ENCODE measurements around the gene FLT4.

The FLT4 gene

DNA sequence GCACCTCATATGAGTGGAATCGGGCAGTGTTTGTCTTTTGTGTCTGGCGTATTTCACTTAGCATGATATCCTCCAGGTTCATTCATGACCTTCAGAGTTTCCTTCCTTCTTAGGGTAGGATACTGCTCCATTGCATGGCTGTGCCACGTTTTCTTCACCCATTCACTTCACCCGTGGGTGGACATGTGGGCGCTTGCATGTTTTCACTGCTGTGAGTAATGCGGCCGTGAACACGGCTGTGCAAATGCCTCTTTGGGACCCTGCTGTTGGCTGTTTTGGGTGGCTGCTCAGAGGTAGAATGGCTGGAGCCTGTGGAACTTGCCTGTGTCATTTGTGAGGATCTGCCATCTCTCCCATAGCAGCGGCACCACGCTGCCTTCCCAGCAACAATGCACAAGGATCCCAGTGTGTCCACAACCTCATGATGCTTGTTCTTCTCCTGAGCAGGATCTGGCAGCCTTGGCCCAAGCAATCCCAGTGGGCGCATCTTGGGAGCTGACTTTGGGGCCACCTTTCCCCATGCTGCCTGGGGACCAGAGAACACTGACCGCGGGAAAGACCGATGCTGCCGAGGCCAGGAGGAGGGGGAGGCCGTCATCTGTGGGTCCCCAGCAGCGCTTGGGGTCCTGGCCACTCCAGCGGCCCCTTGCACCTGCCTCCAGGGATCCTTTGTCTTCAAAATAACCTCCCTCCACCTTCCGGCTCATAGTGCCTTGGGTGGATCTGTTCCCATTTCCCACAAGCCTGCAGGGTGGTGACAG, 55.8 kb downstream of the FLT4 start:
- Histone ChIP-seq H3K36me3 (ENCODE audit: control insufficient read depth in 2 of 2, insufficient read depth in 2 of 2, low read length in 2 of 2) (no peaks in the 10 kb centered on the region), H3K27me3 (ENCODE audit: control insufficient read depth in 2 of 2, insufficient read depth in 2 of 2, low read length in 2 of 2) (peaks cover 10 to 11% of the 10 kb centered on the region in 2 donors), H3K27ac (ENCODE audit: low read depth in 2 of 2, low read length in 2 of 2) (no peak overlapping the region), H3K9me3 (ENCODE audit: control insufficient read depth in 2 of 2, low read length in 2 of 2) (no peaks in the 10 kb centered on the region), H3K4me1 (ENCODE audit: control insufficient read depth in 2 of 2, insufficient read depth in 2 of 2, low read length in 2 of 2) (no peaks in the 10 kb centered on the region), H3K4me3 (ENCODE audit: low read length in 2 of 2) (no peak overlapping the region), H3K9ac (ENCODE audit: low read depth in 1 of 2, low read length in 2 of 2) (no peak overlapping the region)

DNA sequence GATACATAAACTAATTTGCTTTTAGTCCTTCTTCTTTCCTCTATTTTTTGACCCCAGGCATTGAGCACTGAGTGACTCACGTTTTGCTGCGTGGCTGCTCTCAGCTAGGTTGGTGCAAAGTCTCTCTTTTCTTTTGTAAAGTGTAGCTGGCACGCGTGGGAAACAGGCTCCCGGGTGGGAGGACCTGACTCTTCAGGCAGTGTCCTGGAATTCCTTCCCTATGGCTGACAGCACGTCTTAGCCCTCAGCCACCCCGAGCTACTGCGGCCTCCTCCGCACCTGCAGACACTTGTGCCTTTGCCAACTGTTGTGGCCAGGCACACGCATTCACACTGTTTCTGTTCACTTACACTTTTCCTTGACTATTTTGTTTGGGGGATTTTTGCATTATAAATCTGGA, 57.2 kb downstream of the FLT4 start:
- Histone ChIP-seq H3K4me1 (ENCODE audit: control insufficient read depth in 2 of 2, insufficient read depth in 2 of 2, low read length in 2 of 2) (no peaks in the 10 kb centered on the region), H3K27me3 (ENCODE audit: control insufficient read depth in 2 of 2, insufficient read depth in 2 of 2, low read length in 2 of 2) (peaks cover 10 to 11% of the 10 kb centered on the region in 2 donors), H3K9ac (ENCODE audit: low read depth in 1 of 2, low read length in 2 of 2) (no peak overlapping the region)

DNA sequence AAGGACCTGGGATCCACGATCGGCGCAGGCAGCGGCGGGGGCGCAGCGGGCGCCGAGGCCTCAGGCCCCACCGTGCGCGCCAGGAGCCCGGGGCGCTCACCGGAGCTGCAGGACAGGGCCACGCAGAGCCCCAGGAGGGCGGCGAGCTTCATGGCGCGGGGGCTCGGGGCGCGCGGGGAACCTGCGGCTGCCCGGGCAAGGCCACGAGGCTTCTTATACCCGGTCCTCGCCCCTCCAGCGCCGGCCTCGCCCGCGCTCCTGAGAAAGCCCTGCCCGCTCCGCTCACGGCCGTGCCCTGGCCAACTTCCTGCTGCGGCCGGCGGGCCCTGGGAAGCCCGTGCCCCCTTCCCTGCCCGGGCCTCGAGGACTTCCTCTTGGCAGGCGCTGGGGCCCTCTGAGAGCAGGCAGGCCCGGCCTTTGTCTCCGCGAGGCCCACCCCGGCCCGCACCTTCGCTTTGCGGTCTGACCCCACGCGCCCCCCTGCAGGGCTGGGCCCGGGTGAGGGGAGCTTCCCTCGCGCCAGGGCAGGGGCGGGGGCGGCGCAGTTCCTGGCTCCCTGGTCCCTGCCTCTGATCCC, 58.0 kb downstream of the FLT4 start, which contains the start of gene SCGB3A1:
TSS of gene SCGB3A1 (minus strand) at position 189 of the 577 bp plus-strand sequence. CDS start at position 152, 37 bp downstream.
- no peaks in the 10 kb centered on the region for H3K9me3 ChIP-seq (ENCODE audit: control insufficient read depth in 2 of 2, low read length in 2 of 2)
- H3K27ac ChIP-seq (ENCODE audit: low read depth in 2 of 2, low read length in 2 of 2), result no peak within 1 kb of the TSS
- no peak within 1 kb of the TSS for H3K9ac ChIP-seq (ENCODE audit: low read depth in 1 of 2, low read length in 2 of 2)
- H3K4me1 ChIP-seq (ENCODE audit: control insufficient read depth in 2 of 2, insufficient read depth in 2 of 2, low read length in 2 of 2), result no peaks in the 10 kb centered on the region
- H3K27me3 ChIP-seq (ENCODE audit: control insufficient read depth in 2 of 2, insufficient read depth in 2 of 2, low read length in 2 of 2), result peaks cover 10 to 11% of the 10 kb centered on the region in 2 donors
- H3K36me3 ChIP-seq (ENCODE audit: control insufficient read depth in 2 of 2, insufficient read depth in 2 of 2, low read length in 2 of 2), result no peaks in the 10 kb centered on the region
- H3K4me3 ChIP-seq (ENCODE audit: low read length in 2 of 2), result no peak within 1 kb of the TSS

More for the DNA sequence above, 57.2 kb downstream of the FLT4 start:
- no peak overlapping the region for H3K27ac ChIP-seq (ENCODE audit: low read depth in 2 of 2, low read length in 2 of 2)
- no peaks in the 10 kb centered on the region for H3K36me3 ChIP-seq (ENCODE audit: control insufficient read depth in 2 of 2, insufficient read depth in 2 of 2, low read length in 2 of 2)
- H3K4me3 ChIP-seq (ENCODE audit: low read length in 2 of 2), result no peak overlapping the region
- H3K9me3 ChIP-seq (ENCODE audit: control insufficient read depth in 2 of 2, low read length in 2 of 2), result no peaks in the 10 kb centered on the region

DNA sequence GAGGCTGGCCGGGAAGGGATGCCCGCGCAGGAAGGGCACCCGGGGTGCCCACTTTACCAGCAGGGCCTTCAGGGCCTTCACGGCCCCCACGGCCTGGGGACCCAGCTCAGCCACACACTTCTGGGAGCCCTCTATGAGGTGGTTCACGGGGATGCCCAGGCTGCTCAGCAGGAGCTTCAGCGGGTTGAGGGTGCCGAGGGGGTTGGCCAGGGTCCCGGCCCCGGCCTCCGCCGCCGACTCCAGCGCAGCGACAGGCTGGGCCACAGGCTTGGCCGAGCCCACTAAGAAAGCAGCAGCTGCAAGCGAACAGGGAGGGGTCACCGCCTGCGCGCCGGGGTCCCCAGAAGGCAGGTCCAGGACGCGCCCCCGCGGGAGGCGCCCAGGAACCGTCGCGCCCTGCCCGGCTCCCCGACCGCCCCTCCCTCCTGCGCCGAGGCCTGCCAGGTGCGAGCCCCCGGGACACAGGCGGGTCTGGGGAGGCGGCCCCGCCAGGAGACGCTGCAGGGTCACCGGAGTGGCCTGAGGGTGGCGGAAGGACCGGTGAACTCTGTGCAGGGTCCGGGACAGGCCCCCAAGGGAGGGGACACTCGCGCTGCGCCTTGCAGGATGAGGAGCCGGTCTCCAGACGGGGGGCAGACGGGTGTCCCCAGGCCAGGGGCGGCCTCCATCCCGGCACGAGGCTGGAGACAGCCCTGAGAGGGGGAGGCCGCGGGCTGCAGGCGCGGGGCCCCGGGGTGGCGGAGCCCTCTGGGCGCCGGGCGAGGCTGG, 58.7 kb downstream of the FLT4 start:
- no peaks in the 10 kb centered on the region for H3K9me3 ChIP-seq (ENCODE audit: control insufficient read depth in 2 of 2, low read length in 2 of 2)
- H3K4me3 ChIP-seq (ENCODE audit: low read length in 2 of 2), result no peak overlapping the region
- H3K4me1 ChIP-seq (ENCODE audit: control insufficient read depth in 2 of 2, insufficient read depth in 2 of 2, low read length in 2 of 2), result no peaks in the 10 kb centered on the region
- no peak overlapping the region for H3K9ac ChIP-seq (ENCODE audit: low read depth in 1 of 2, low read length in 2 of 2)
- no peaks in the 10 kb centered on the region for H3K36me3 ChIP-seq (ENCODE audit: control insufficient read depth in 2 of 2, insufficient read depth in 2 of 2, low read length in 2 of 2)
- H3K27ac ChIP-seq (ENCODE audit: low read depth in 2 of 2, low read length in 2 of 2), result no peak overlapping the region
- peaks cover 10 to 11% of the 10 kb centered on the region in 2 donors for H3K27me3 ChIP-seq (ENCODE audit: control insufficient read depth in 2 of 2, insufficient read depth in 2 of 2, low read length in 2 of 2)

DNA sequence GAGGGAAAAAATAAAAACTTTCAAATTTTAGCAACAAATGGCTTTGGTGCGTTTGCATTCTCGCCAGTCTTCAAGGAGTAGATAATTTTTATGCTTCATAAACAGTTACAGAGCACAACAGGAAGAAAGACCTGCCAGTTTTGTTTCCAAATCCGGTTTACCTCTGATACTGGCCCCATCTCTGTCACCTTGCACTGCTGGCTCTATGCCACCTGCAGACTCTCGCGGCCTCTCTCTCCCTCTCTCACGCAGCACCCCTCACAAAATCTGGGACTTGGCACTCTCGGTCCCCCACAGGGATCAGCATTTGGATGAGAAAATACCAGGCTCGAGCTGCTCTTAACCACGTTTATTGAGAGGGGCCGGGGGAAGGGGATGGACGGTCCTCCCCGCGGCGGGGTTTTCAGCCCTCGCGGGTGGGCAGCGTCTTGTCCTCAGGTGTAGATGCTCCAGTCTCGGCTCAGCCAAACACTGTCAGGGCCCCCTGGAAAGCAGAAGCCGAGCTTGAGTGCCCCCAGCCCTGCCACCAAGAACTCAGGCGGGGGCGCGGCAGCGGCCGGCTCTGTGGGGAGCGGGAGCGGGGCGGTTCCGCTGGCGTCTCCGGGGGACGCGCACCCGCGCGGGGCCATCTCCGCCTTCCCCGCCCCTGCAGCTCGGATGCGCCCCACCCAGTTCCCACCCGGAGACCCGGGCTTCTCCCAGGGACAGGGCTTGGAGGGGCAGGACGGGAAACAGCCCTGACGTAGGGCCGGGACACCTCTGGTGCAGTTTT, 59.4 kb downstream of the FLT4 start:
- Histone ChIP-seq H3K4me1 (ENCODE audit: control insufficient read depth in 2 of 2, insufficient read depth in 2 of 2, low read length in 2 of 2) (no peaks in the 10 kb centered on the region), H3K9me3 (ENCODE audit: control insufficient read depth in 2 of 2, low read length in 2 of 2) (no peaks in the 10 kb centered on the region), H3K27me3 (ENCODE audit: control insufficient read depth in 2 of 2, insufficient read depth in 2 of 2, low read length in 2 of 2) (peaks cover 10 to 11% of the 10 kb centered on the region in 2 donors), H3K4me3 (ENCODE audit: low read length in 2 of 2) (no peak overlapping the region), H3K27ac (ENCODE audit: low read depth in 2 of 2, low read length in 2 of 2) (no peak overlapping the region), H3K36me3 (ENCODE audit: control insufficient read depth in 2 of 2, insufficient read depth in 2 of 2, low read length in 2 of 2) (no peaks in the 10 kb centered on the region), H3K9ac (ENCODE audit: low read depth in 1 of 2, low read length in 2 of 2) (no peak overlapping the region)

DNA sequence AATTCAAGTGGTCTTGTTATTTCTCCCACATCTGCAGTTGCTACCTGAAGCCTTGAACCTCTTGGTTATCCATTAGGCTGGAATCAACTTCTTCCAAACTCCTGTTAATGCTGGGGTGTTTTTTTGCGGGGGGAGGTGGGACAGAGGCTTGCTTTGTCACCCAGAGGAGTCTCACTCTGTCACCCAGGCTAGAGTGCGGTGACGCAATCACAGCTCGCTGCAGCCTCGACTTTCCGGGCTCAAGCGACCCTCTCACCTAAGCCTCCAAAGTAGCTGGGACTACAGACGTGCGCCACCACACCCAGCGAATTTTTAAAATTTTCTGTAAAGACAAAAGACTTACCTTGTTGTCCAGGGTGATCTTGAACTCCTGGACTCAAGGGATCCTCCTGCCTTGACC, 62.5 kb downstream of the FLT4 start:
- Histone ChIP-seq H3K4me3 (ENCODE audit: low read length in 2 of 2) (no peak overlapping the region), H3K9ac (ENCODE audit: low read depth in 1 of 2, low read length in 2 of 2) (no peak overlapping the region), H3K36me3 (ENCODE audit: control insufficient read depth in 2 of 2, insufficient read depth in 2 of 2, low read length in 2 of 2) (no peaks in the 10 kb centered on the region), H3K27ac (ENCODE audit: low read depth in 2 of 2, low read length in 2 of 2) (no peak overlapping the region), H3K27me3 (ENCODE audit: control insufficient read depth in 2 of 2, insufficient read depth in 2 of 2, low read length in 2 of 2) (peaks cover 4 to 7% of the 10 kb centered on the region in 2 donors), H3K4me1 (ENCODE audit: control insufficient read depth in 2 of 2, insufficient read depth in 2 of 2, low read length in 2 of 2) (no peaks in the 10 kb centered on the region), H3K9me3 (ENCODE audit: control insufficient read depth in 2 of 2, low read length in 2 of 2) (no peaks in the 10 kb centered on the region)

DNA sequence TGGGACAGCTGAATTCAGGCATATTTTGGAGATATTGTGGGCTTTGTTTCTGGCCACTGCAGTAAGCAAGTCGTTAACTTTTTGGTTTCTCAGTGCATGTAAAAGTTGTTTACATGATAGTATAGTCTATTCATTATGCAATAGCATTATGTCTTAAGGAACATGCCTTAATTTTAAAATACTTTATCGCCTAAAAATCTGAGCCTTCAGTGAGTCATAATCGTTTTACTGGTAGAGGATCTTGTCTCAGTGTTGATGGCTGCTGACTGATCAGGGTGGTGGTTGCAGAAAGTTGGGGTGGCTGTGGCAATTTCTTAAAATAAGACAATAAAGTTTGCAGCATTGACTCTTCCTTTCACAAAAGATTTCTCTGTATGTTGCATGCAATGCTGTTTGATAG, 63.2 kb downstream of the FLT4 start:
- no peak overlapping the region for H3K9ac ChIP-seq (ENCODE audit: low read depth in 1 of 2, low read length in 2 of 2)
- no peaks in the 10 kb centered on the region for H3K4me1 ChIP-seq (ENCODE audit: control insufficient read depth in 2 of 2, insufficient read depth in 2 of 2, low read length in 2 of 2)
- no peak overlapping the region for H3K27ac ChIP-seq (ENCODE audit: low read depth in 2 of 2, low read length in 2 of 2)
- H3K36me3 ChIP-seq (ENCODE audit: control insufficient read depth in 2 of 2, insufficient read depth in 2 of 2, low read length in 2 of 2), result no peaks in the 10 kb centered on the region
- no peaks in the 10 kb centered on the region for H3K9me3 ChIP-seq (ENCODE audit: control insufficient read depth in 2 of 2, low read length in 2 of 2)
- H3K27me3 ChIP-seq (ENCODE audit: control insufficient read depth in 2 of 2, insufficient read depth in 2 of 2, low read length in 2 of 2), result peaks cover 3 to 7% of the 10 kb centered on the region in 2 donors
- no peak overlapping the region for H3K4me3 ChIP-seq (ENCODE audit: low read length in 2 of 2)

DNA sequence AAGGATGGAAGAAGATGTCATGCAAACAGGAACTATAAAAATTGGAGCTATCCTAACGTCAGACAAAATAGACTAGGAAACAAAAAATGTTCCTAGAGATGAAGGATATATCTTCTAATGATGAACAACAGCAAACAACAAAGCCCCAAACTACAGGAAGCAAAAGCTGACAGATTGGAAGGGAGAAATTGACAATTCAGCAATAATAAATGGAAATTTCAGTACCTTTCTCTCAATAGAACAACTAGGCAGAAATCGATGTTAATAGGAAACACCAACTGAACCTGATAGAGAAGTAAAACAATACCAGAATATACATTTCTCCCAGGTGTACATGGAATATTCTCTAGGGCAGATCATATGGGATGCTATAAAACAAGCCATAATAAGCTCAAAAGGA, 65.7 kb downstream of the FLT4 start:
- Histone ChIP-seq H3K27me3 (ENCODE audit: control insufficient read depth in 2 of 2, insufficient read depth in 2 of 2, low read length in 2 of 2) (no peaks in the 10 kb centered on the region), H3K9me3 (ENCODE audit: control insufficient read depth in 2 of 2, low read length in 2 of 2) (no peaks in the 10 kb centered on the region), H3K4me3 (ENCODE audit: low read length in 2 of 2) (no peak overlapping the region), H3K9ac (ENCODE audit: low read depth in 1 of 2, low read length in 2 of 2) (no peak overlapping the region), H3K4me1 (ENCODE audit: control insufficient read depth in 2 of 2, insufficient read depth in 2 of 2, low read length in 2 of 2) (no peaks in the 10 kb centered on the region), H3K36me3 (ENCODE audit: control insufficient read depth in 2 of 2, insufficient read depth in 2 of 2, low read length in 2 of 2) (no peaks in the 10 kb centered on the region), H3K27ac (ENCODE audit: low read depth in 2 of 2, low read length in 2 of 2) (no peak overlapping the region)

DNA sequence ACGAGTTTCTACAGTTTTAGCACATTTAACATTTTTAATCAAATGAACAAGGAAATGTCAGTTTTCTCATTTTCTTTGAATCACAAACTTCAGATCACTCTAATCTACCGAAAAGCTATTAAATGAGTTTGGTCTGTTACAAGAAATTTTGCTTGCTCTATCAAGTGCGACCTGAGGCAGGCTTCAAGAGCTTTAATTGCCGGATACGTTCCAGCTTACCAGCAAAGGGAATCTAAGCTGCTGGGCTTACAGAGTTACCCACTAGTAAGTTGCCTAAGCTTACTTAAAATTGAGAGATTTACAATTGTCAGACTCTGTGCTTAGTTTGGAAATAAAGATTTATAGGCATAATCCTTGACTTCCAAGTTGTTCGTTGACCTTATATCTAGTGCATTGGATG, 68.7 kb downstream of the FLT4 start:
- H3K27ac ChIP-seq (ENCODE audit: low read depth in 2 of 2, low read length in 2 of 2), result no peak overlapping the region
- H3K4me3 ChIP-seq (ENCODE audit: low read length in 2 of 2), result no peak overlapping the region
- H3K36me3 ChIP-seq (ENCODE audit: control insufficient read depth in 2 of 2, insufficient read depth in 2 of 2, low read length in 2 of 2), result peaks cover 2 to 8% of the 10 kb centered on the region in 2 donors
- no peak overlapping the region for H3K9ac ChIP-seq (ENCODE audit: low read depth in 1 of 2, low read length in 2 of 2)
- no peaks in the 10 kb centered on the region for H3K4me1 ChIP-seq (ENCODE audit: control insufficient read depth in 2 of 2, insufficient read depth in 2 of 2, low read length in 2 of 2)
- no peaks in the 10 kb centered on the region for H3K27me3 ChIP-seq (ENCODE audit: control insufficient read depth in 2 of 2, insufficient read depth in 2 of 2, low read length in 2 of 2)
- no peaks in the 10 kb centered on the region for H3K9me3 ChIP-seq (ENCODE audit: control insufficient read depth in 2 of 2, low read length in 2 of 2)

Measured in mucosa of rectum (tissue), 2 donors.